Measurements from ENCODE around the gene ATG16L2.

GRCh38 chr11:72807792-72808191 lies 6.4 kb upstream of the ATG16L2 start:
- no peak for TF ChIP-seq EP300 (IDR thresholded peaks at IDR 0.05; ENCODE audit: low read depth)
- no peak for TF ChIP-seq CTCF (IDR thresholded peaks at IDR 0.05)
- no peak for TF ChIP-seq POLR2A (IDR thresholded peaks at IDR 0.05)
